Hematopoietic multipotent progenitor cell (in vitro differentiated cells): Measurements from ENCODE around the gene CORO1A. TPM values are rescaled to one million over a fixed set of nuclear protein-coding genes. Genes with fewer than 3 reads are reported as not detected.
A peak's percentile ranks its signal among the peaks of the same experiment; 100 is the strongest.
"Not testable (repeated sequence)": the region's sequence is repeated elsewhere in the genome, so short reads cannot be mapped to it uniquely, and the experiment has no call there.

Experiments
- DNase-seq, 3 donors: peaks; one replicate each; pipeline ENCODE4 v3.0.0-alpha.2; 2011 to 2015; ENCODE audit warnings: low read depth in 2 of 3, low spot score in 2 of 3
- total RNA-seq: library from RNA; depleted of rRNA; stranded (reverse); fragments of >200 nt; gene quantifications from one replicate; pipeline ENCODE4 v1.2.3, GENCODE V29; 2012

CORO1A gene
- total RNA-seq, 1 donor: 246 TPM

- DNase-seq: not testable (repeated sequence)
Measured at GRCh38 chr16:30169416-30169815, 14.0 kb upstream of the CORO1A start.

GRCh38 chr16:30170145-30170544 is 13.3 kb upstream of the CORO1A start:
- not testable (repeated sequence) for DNase-seq

GRCh38 chr16:30173054-30173453 is 10.3 kb upstream of the CORO1A start:
- no peak for DNase-seq

GRCh38 chr16:30176876-30177275 is 6.5 kb upstream of the CORO1A start:
- not testable (repeated sequence) for DNase-seq

GRCh38 chr16:30179195-30179594 is 4.2 kb upstream of the CORO1A start:
- DNase-seq: no peak

GRCh38 chr16:30179931-30180330 is 3.5 kb upstream of the CORO1A start:
- no peak for DNase-seq

- DNase-seq: no peak
Measured at GRCh38 chr16:30180741-30181140, 2.7 kb upstream of the CORO1A start.

GRCh38 chr16:30184096-30184890 is 891 bp downstream of the CORO1A start:
- peak in 2 of 3 donors; percentile 71 to 82 for DNase-seq

GRCh38 chr16:30184891-30185682 is 1.7 kb downstream of the CORO1A start:
- DNase-seq: no peak

- DNase-seq: peak in 2 of 3 donors; percentile 40 to 47
Measured at GRCh38 chr16:30185683-30186421, 2.5 kb downstream of the CORO1A start.

GRCh38 chr16:30186444-30186781 is 3.0 kb downstream of the CORO1A start:
- peak in 2 of 3 donors; percentile 31 to 34 for DNase-seq

GRCh38 chr16:30186782-30187555 is 3.6 kb downstream of the CORO1A start:
- DNase-seq: peak in 2 of 3 donors; percentile 73 to 80

- DNase-seq: no peak
Measured at GRCh38 chr16:30187556-30187865, 4.1 kb downstream of the CORO1A start.

GRCh38 chr16:30187971-30188561 is 4.7 kb downstream of the CORO1A start:
- DNase-seq: no peak

GRCh38 chr16:30191158-30191557 is 7.8 kb downstream of the CORO1A start:
- not testable (repeated sequence) for DNase-seq

- DNase-seq: not testable (repeated sequence)
Measured at GRCh38 chr16:30193098-30193497, 9.7 kb downstream of the CORO1A start.

GRCh38 chr16:30193615-30194014 is 10.2 kb downstream of the CORO1A start, which contains the start of the genes BOLA2B and SLX1A:
BOLA2B (minus strand) TSS chr16:30193666; CDS start chr16:30193595, 71 bp downstream.
SLX1A (plus strand) TSS chr16:30193875; CDS start chr16:30194085, 210 bp downstream.
- not testable (repeated sequence) for DNase-seq

- not testable (repeated sequence) for DNase-seq
Measured at GRCh38 chr16:30194172-30194925, 10.9 kb downstream of the CORO1A start.

- not testable (repeated sequence) for DNase-seq
Measured at GRCh38 chr16:30197001-30197400, 13.6 kb downstream of the CORO1A start.
